SK-N-SH treated with all-trans-retinoic acid at 6 μM for 48 hours (cell line): Measurements from ENCODE around the gene POU6F2.

Experiments
- ATAC-seq: fragments of 200-7000 bp; cut with Tn5 transposase; 3 replicates; pipeline ENCODE4 v1.9.1; 2020; ENCODE audit warnings: mild to moderate bottlenecking, moderate library complexity
- ARNTL ChIP-seq: fragments of 450-650 bp; formaldehyde crosslinking; IDR thresholded peaks from 2 replicates; pipeline ENCODE4 v1.5.0; 2020; ENCODE audit warnings: low read depth, mild to moderate bottlenecking, moderate library complexity, borderline replicate concordance
- BACH2 ChIP-seq: fragments of 250-450 bp; sonication (Bioruptor Pico); IDR thresholded peaks from 2 replicates; pipeline ENCODE4 v1.9.0; 2021; ENCODE audit warnings: mild to moderate bottlenecking, borderline replicate concordance
- ESRRG ChIP-seq: fragments of 250-450 bp; sonication (Bioruptor Pico); IDR thresholded peaks from 2 replicates; pipeline ENCODE4 v1.6.1; 2021; ENCODE audit warnings: mild to moderate bottlenecking
- GLIS3 ChIP-seq: fragments of 250-450 bp; sonication (Bioruptor Pico); IDR thresholded peaks from 2 replicates; pipeline ENCODE4 v1.5.0; 2020; ENCODE audit warnings: mild to moderate bottlenecking, moderate library complexity
- ISL1 ChIP-seq: fragments of 250-450 bp; sonication (Bioruptor Pico); IDR thresholded peaks from 2 replicates; pipeline ENCODE4 v2.1.2; 2022; ENCODE audit warnings: mild to moderate bottlenecking, moderate library complexity
- OSR1 ChIP-seq: fragments of 250-450 bp; sonication (Bioruptor Pico); IDR thresholded peaks from 2 replicates; pipeline ENCODE4 v1.8.0; 2022; ENCODE audit warnings: moderate library complexity, mild to moderate bottlenecking, inconsistent platforms
- POU6F1 ChIP-seq: fragments of 250-450 bp; sonication (Bioruptor Pico); IDR thresholded peaks from 2 replicates; pipeline ENCODE4 v1.8.0; 2021; ENCODE audit warnings: low read depth, mild to moderate bottlenecking, moderate library complexity, borderline replicate concordance
- PPARA ChIP-seq: fragments of 250-450 bp; sonication (Bioruptor Pico); IDR thresholded peaks from 2 replicates; pipeline ENCODE4 v1.5.0; 2020; ENCODE audit warnings: mild to moderate bottlenecking, borderline replicate concordance
- RARB ChIP-seq: fragments of 250-450 bp; sonication (Bioruptor Pico); IDR thresholded peaks from 2 replicates; pipeline ENCODE4 v1.8.0; 2021; ENCODE audit warnings: mild to moderate bottlenecking, moderate library complexity
- SNAI2 ChIP-seq: fragments of 250-450 bp; sonication (Bioruptor Pico); IDR thresholded peaks from 2 replicates; pipeline ENCODE4 v1.5.0; 2020; ENCODE audit warnings: mild to moderate bottlenecking, moderate library complexity
- TCF4 ChIP-seq: fragments of 250-450 bp; sonication (Bioruptor Pico); IDR thresholded peaks from 2 replicates; pipeline ENCODE4 v1.8.0; 2021; ENCODE audit warnings: mild to moderate bottlenecking, moderate library complexity, borderline replicate concordance
- TSHZ2 ChIP-seq: fragments of 250-450 bp; sonication (Bioruptor Pico); IDR thresholded peaks from 2 replicates; pipeline ENCODE4 v1.5.0; 2020; ENCODE audit warnings: mild to moderate bottlenecking, moderate library complexity
- ZC3H10 ChIP-seq: fragments of 250-450 bp; sonication (Bioruptor Pico); IDR thresholded peaks from 2 replicates; pipeline ENCODE4 v1.5.1; 2021; ENCODE audit warnings: mild to moderate bottlenecking, moderate library complexity
- ZFP30 ChIP-seq: fragments of 450-650 bp; formaldehyde crosslinking; IDR thresholded peaks from 2 replicates; pipeline ENCODE4 v1.5.0; 2022; ENCODE audit warnings: mild to moderate bottlenecking, moderate library complexity
- ZNF565 ChIP-seq: fragments of 450-650 bp; formaldehyde crosslinking; conservative IDR thresholded peaks from 2 replicates; pipeline ENCODE4 v1.5.0; 2020; ENCODE audit warnings: low read depth, mild to moderate bottlenecking, moderate library complexity
- ZNF70 ChIP-seq: fragments of 450-650 bp; formaldehyde crosslinking; IDR thresholded peaks from 2 replicates; pipeline ENCODE4 v1.5.0; 2020; ENCODE audit warnings: mild to moderate bottlenecking, moderate library complexity
- ZNF8 ChIP-seq: fragments of 450-650 bp; formaldehyde crosslinking; IDR thresholded peaks from 2 replicates; pipeline ENCODE4 v1.5.0; 2020; ENCODE audit warnings: mild to moderate bottlenecking, moderate library complexity

Gene POU6F2

GRCh38 chr7:39260279-39260844, 282.7 kb downstream of the POU6F2 start:
- TF ChIP-seq SNAI2 (no peak), GLIS3 (no peak), ZNF565 (CRISPR knock-in tag) (no peak), ISL1 (no peak), BACH2 (CRISPR knock-in tag) (no peak), ARNTL (CRISPR knock-in tag) (no peak), RARB (CRISPR knock-in tag) (no peak), TCF4 (CRISPR knock-in tag) (no peak), TSHZ2 (CRISPR knock-in tag) (no peak), PPARA (no peak), ZNF8 (CRISPR knock-in tag) (no peak), ZNF70 (CRISPR knock-in tag) (no peak)
- ATAC-seq, result no peak

GRCh38 chr7:39261771-39262170, 284.1 kb downstream of the POU6F2 start:
- no peak for ATAC-seq
- TF ChIP-seq BACH2 (CRISPR knock-in tag), result no peak
- TF ChIP-seq RARB (CRISPR knock-in tag), result no peak
- no peak for TF ChIP-seq SNAI2
- no peak for TF ChIP-seq OSR1 (CRISPR knock-in tag)
- TF ChIP-seq POU6F1 (CRISPR knock-in tag), result no peak
- no peak for TF ChIP-seq TCF4 (CRISPR knock-in tag)
- no peak for TF ChIP-seq ZNF70 (CRISPR knock-in tag)
- no peak for TF ChIP-seq GLIS3
- no peak for TF ChIP-seq ZFP30 (CRISPR knock-in tag)
- TF ChIP-seq TSHZ2 (CRISPR knock-in tag), result no peak
- TF ChIP-seq ESRRG (CRISPR knock-in tag), result no peak
- no peak for TF ChIP-seq ZC3H10 (CRISPR knock-in tag)
- TF ChIP-seq ZNF8 (CRISPR knock-in tag), result no peak
- no peak for TF ChIP-seq ISL1

- ATAC-seq, result no peak
- TF ChIP-seq POU6F1 (CRISPR knock-in tag) (no peak), ESRRG (CRISPR knock-in tag) (no peak), ARNTL (CRISPR knock-in tag) (no peak), GLIS3 (no peak), TSHZ2 (CRISPR knock-in tag) (no peak)
Observed at GRCh38 chr7:39265641-39266591, 288.2 kb downstream of the POU6F2 start.
